ENCODE data around the gene DIS3L2.
"Not testable (repeated sequence)": the region's sequence is repeated elsewhere in the genome, so short reads cannot be mapped to it uniquely, and the experiment has no call there.

Gene DIS3L2

GRCh38 chr2:232338094-232338758, 376.7 kb downstream of the DIS3L2 start:
- no CpG with 5 or more reads among the region's 16 CpGs for WGBS, 2 donors (ENCODE audit: extremely low coverage in 2 of 2, insufficient read length in 2 of 2, insufficient replicate concordance in 1 of 2)
- not testable (repeated sequence) for H3K4me3 ChIP-seq (ENCODE audit: low read length in 2 of 2); H2AFZ ChIP-seq (ENCODE audit: low read length); DNase-seq (ENCODE audit: low spot score); H3K4me1 ChIP-seq (ENCODE audit: control insufficient read depth in 2 of 2, insufficient read depth in 1 of 2, low read depth in 1 of 2, low read length in 2 of 2); H3K4me2 ChIP-seq (ENCODE audit: insufficient read depth, low read length, poor library complexity, severe bottlenecking); H3K36me3 ChIP-seq (replicated peaks in 1 of 2; ENCODE audit: control insufficient read depth in 2 of 2, insufficient read depth in 2 of 2, low read length in 2 of 2); H3K9me3 ChIP-seq (replicated peaks in 1 of 2; ENCODE audit: control insufficient read depth in 2 of 2, insufficient read depth in 1 of 2, low read depth in 1 of 2, low read length in 2 of 2); H2BK5ac ChIP-seq (ENCODE audit: low read length); H4K91ac ChIP-seq (ENCODE audit: low read depth, low read length, poor library complexity); H3K79me1 ChIP-seq (ENCODE audit: low read depth, low read length); H4K8ac ChIP-seq (ENCODE audit: low read depth, low read length); H3K23ac ChIP-seq (ENCODE audit: low read depth, low read length, poor library complexity); H2BK120ac ChIP-seq (ENCODE audit: low read depth, low read length); H3K27ac ChIP-seq (replicated peaks; ENCODE audit: low read length); H3K27me3 ChIP-seq (ENCODE audit: control insufficient read depth in 3 of 3, insufficient read depth in 3 of 3, low read depth in 1 of 3, low read length in 3 of 3); H2BK12ac ChIP-seq (ENCODE audit: low read length); H3K18ac ChIP-seq (ENCODE audit: low read length); H2BK15ac ChIP-seq (ENCODE audit: low read length); H2AK5ac ChIP-seq (ENCODE audit: low read depth, low read length); H3K14ac ChIP-seq (ENCODE audit: low read length); H3K9ac ChIP-seq (ENCODE audit: low read depth, low read length, poor library complexity); H3K4ac ChIP-seq (ENCODE audit: low read length)

- peak overlapping the region; percentile 43 for H3K23ac ChIP-seq (ENCODE audit: low read depth, low read length, poor library complexity)
- no peak for DNase-seq (ENCODE audit: low spot score)
- H3K4me3 ChIP-seq (ENCODE audit: low read length in 2 of 2) = no peak overlapping the region
- H4K91ac ChIP-seq (ENCODE audit: low read depth, low read length, poor library complexity) = no peak overlapping the region
- no peak overlapping the region for H3K14ac ChIP-seq (ENCODE audit: low read length)
- no peak overlapping the region for H2BK12ac ChIP-seq (ENCODE audit: low read length)
- no peak overlapping the region for H3K4ac ChIP-seq (ENCODE audit: low read length)
- no peak overlapping the region for H2AFZ ChIP-seq (ENCODE audit: low read length)
- H3K9me3 ChIP-seq (replicated peaks in 1 of 2; ENCODE audit: control insufficient read depth in 2 of 2, insufficient read depth in 1 of 2, low read depth in 1 of 2, low read length in 2 of 2) = no peaks in the 10 kb centered on the region
- H3K79me1 ChIP-seq (ENCODE audit: low read depth, low read length) = peaks cover 2% of the 10 kb centered on the region
- H3K18ac ChIP-seq (ENCODE audit: low read length) = peak overlapping the region; percentile 16
- no peak overlapping the region for H2BK15ac ChIP-seq (ENCODE audit: low read length)
- H2BK120ac ChIP-seq (ENCODE audit: low read depth, low read length) = no peak overlapping the region
- WGBS, 2 donors (ENCODE audit: extremely low coverage in 2 of 2, insufficient read length in 2 of 2, insufficient replicate concordance in 1 of 2) = no CpG with 5 or more reads among the region's 7 CpGs
- H3K4me2 ChIP-seq (ENCODE audit: insufficient read depth, low read length, poor library complexity, severe bottlenecking) = no peak overlapping the region
- H3K27me3 ChIP-seq (ENCODE audit: control insufficient read depth in 3 of 3, insufficient read depth in 3 of 3, low read depth in 1 of 3, low read length in 3 of 3) = no peaks in the 10 kb centered on the region
- peak overlapping the region; percentile 21 for H3K9ac ChIP-seq (ENCODE audit: low read depth, low read length, poor library complexity)
- H3K4me1 ChIP-seq (ENCODE audit: control insufficient read depth in 2 of 2, insufficient read depth in 1 of 2, low read depth in 1 of 2, low read length in 2 of 2) = no peaks in the 10 kb centered on the region
- no peaks in the 10 kb centered on the region for H3K36me3 ChIP-seq (replicated peaks in 1 of 2; ENCODE audit: control insufficient read depth in 2 of 2, insufficient read depth in 2 of 2, low read length in 2 of 2)
- H2BK5ac ChIP-seq (ENCODE audit: low read length) = no peak overlapping the region
- no peak overlapping the region for H4K8ac ChIP-seq (ENCODE audit: low read depth, low read length)
- H2AK5ac ChIP-seq (ENCODE audit: low read depth, low read length) = no peak overlapping the region
- H3K27ac ChIP-seq (replicated peaks; ENCODE audit: low read length) = no peak overlapping the region
Observed at GRCh38 chr2:232338759-232339106, 377.2 kb downstream of the DIS3L2 start.

- no peak overlapping the region for H2BK12ac ChIP-seq (ENCODE audit: low read length)
- WGBS, 2 donors (ENCODE audit: extremely low coverage in 2 of 2, insufficient read length in 2 of 2, insufficient replicate concordance in 1 of 2) = no CpG with 5 or more reads among the region's 23 CpGs
- H3K79me1 ChIP-seq (ENCODE audit: low read depth, low read length) = peaks cover 2% of the 10 kb centered on the region
- no peak overlapping the region for H2BK15ac ChIP-seq (ENCODE audit: low read length)
- no peak for DNase-seq (ENCODE audit: low spot score)
- H3K27ac ChIP-seq (replicated peaks; ENCODE audit: low read length) = no peak overlapping the region
- H4K91ac ChIP-seq (ENCODE audit: low read depth, low read length, poor library complexity) = no peak overlapping the region
- no peaks in the 10 kb centered on the region for H3K4me1 ChIP-seq (ENCODE audit: control insufficient read depth in 2 of 2, insufficient read depth in 1 of 2, low read depth in 1 of 2, low read length in 2 of 2)
- no peaks in the 10 kb centered on the region for H3K9me3 ChIP-seq (replicated peaks in 1 of 2; ENCODE audit: control insufficient read depth in 2 of 2, insufficient read depth in 1 of 2, low read depth in 1 of 2, low read length in 2 of 2)
- no peak overlapping the region for H2AK5ac ChIP-seq (ENCODE audit: low read depth, low read length)
- no peak overlapping the region for H3K14ac ChIP-seq (ENCODE audit: low read length)
- H3K23ac ChIP-seq (ENCODE audit: low read depth, low read length, poor library complexity) = peak overlapping the region; percentile 43
- no peaks in the 10 kb centered on the region for H3K27me3 ChIP-seq (ENCODE audit: control insufficient read depth in 3 of 3, insufficient read depth in 3 of 3, low read depth in 1 of 3, low read length in 3 of 3)
- no peak overlapping the region for H3K4ac ChIP-seq (ENCODE audit: low read length)
- H2BK5ac ChIP-seq (ENCODE audit: low read length) = no peak overlapping the region
- no peak overlapping the region for H3K4me2 ChIP-seq (ENCODE audit: insufficient read depth, low read length, poor library complexity, severe bottlenecking)
- no peak overlapping the region for H4K8ac ChIP-seq (ENCODE audit: low read depth, low read length)
- H3K4me3 ChIP-seq (ENCODE audit: low read length in 2 of 2) = peak overlapping the region in 1 of 2 donors; percentile 37
- H2BK120ac ChIP-seq (ENCODE audit: low read depth, low read length) = no peak overlapping the region
- no peak overlapping the region for H2AFZ ChIP-seq (ENCODE audit: low read length)
- H3K36me3 ChIP-seq (replicated peaks in 1 of 2; ENCODE audit: control insufficient read depth in 2 of 2, insufficient read depth in 2 of 2, low read length in 2 of 2) = no peaks in the 10 kb centered on the region
- H3K9ac ChIP-seq (ENCODE audit: low read depth, low read length, poor library complexity) = peak overlapping the region; percentile 67
- peak overlapping the region; percentile 66 for H3K18ac ChIP-seq (ENCODE audit: low read length)
Observed at GRCh38 chr2:232339121-232340081, 377.9 kb downstream of the DIS3L2 start.
